ENCODE results near the gene CHAT.

GRCh38 chr10:49656845-49657493, 43.1 kb downstream of the CHAT start:
- TF ChIP-seq, protein P1, sequence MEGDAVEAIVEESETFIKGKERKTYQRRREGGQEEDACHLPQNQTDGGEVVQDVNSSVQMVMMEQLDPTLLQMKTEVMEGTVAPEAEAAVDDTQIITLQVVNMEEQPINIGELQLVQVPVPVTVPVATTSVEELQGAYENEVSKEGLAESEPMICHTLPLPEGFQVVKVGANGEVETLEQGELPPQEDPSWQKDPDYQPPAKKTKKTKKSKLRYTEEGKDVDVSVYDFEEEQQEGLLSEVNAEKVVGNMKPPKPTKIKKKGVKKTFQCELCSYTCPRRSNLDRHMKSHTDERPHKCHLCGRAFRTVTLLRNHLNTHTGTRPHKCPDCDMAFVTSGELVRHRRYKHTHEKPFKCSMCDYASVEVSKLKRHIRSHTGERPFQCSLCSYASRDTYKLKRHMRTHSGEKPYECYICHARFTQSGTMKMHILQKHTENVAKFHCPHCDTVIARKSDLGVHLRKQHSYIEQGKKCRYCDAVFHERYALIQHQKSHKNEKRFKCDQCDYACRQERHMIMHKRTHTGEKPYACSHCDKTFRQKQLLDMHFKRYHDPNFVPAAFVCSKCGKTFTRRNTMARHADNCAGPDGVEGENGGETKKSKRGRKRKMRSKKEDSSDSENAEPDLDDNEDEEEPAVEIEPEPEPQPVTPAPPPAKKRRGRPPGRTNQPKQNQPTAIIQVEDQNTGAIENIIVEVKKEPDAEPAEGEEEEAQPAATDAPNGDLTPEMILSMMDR (conservative IDR thresholded peaks at IDR 0.05) = no peak
- TF ChIP-seq ZFX (IDR thresholded peaks at IDR 0.05) = no peak

Measured in C4-2B (cell line).